Measurements from ENCODE around the gene M1AP. TPM values are rescaled to one million over a fixed set of nuclear protein-coding genes. Genes with fewer than 3 reads are reported as not detected.

Gene M1AP
- total and polyA plus RNA-seq, 9 of the 15 experiments (the other 6 are each of a cell fraction or from before 2014, with no cell fraction given), result 0.06 to 0.33 (median 0.11) TPM; not detected in 4

- Histone ChIP-seq H4K20me1 (replicated peaks; ENCODE audit: control insufficient read depth, insufficient read depth, low read length) (peaks cover 5% of the 10 kb centered on the region; the same call in 1 of the 2 replicates), H3K27me3 (ENCODE audit: control insufficient read depth in 2 of 2, insufficient read depth in 2 of 2, low read length in 2 of 2) (no peaks in the 10 kb centered on the region), H3K79me2 (ENCODE audit: control insufficient read depth, insufficient read depth, low read length) (peaks cover 33% of the 10 kb centered on the region), H3K4me1 (replicated peaks in 1 of 2; ENCODE audit: control insufficient read depth in 2 of 2, insufficient read depth in 2 of 2, low read length in 2 of 2) (peaks cover 9 to 16% of the 10 kb centered on the region in 2 experiments), H3K27ac (ENCODE audit: extremely low read depth, low read depth, low read length) (no peak overlapping the region), H3K4me2 (ENCODE audit: insufficient read depth, low read length) (no peak overlapping the region), H3K36me3 (ENCODE audit: control insufficient read depth, insufficient read depth, low read length) (peaks cover 35% of the 10 kb centered on the region), H3K9ac (ENCODE audit: insufficient read depth in 1 of 2, low read depth in 2 of 2, low read length in 2 of 2) (no peak overlapping the region), H3K4me3 (no peak overlapping the region), H3K9me3 (replicated peaks; ENCODE audit: control insufficient read depth, insufficient read depth, low read depth, low read length) (no peaks in the 10 kb centered on the region), H2AFZ (ENCODE audit: low read depth, low read length) (no peak overlapping the region), H3K9me1 (ENCODE audit: control insufficient read depth, insufficient read depth, low read length) (no peaks in the 10 kb centered on the region)
- no peak for DNase-seq (ENCODE audit: extremely low read depth in 1 of 4, low spot score in 3 of 4)
- FAIRE-seq, result no peak
- BruUV-seq (replicated peaks), result no TSS peak
- intact Hi-C loops (cut with micrococcal nuclease) (no loop called here), in situ Hi-C loops (cut with MboI) (no loop called here)
- TF ChIP-seq HDGF (IDR thresholded peaks at IDR 0.05) (no peak), POLR2G (IDR thresholded peaks at IDR 0.05; ENCODE audit: low read depth, low read length) (peak; percentile 52; the same call in 1 of the 2 replicates), RBFOX2 (IDR thresholded peaks at IDR 0.05; ENCODE audit: low read depth, low read length) (peak; percentile 56), ZNF445 (CRISPR knock-in tag; IDR thresholded peaks at IDR 0.05; ENCODE audit: low read depth) (no peak)
- ChIA-PET CTCF (ENCODE audit: low intra/inter-chr PET ratio) (no interaction called here), POLR2A (no interaction called here)
- ATAC-seq, result no peak
- whole genome bisulfite sequencing (ENCODE audit: insufficient coverage, low coverage, missing lambda C conversion rate), result 84% methylated on average over 10 of the region's 10 CpGs
Observed at GRCh38 chr2:74524955-74525716, 123.0 kb downstream of the M1AP start.

- H2AFZ ChIP-seq (ENCODE audit: low read depth, low read length), result no peak overlapping the region
- H3K4me1 ChIP-seq (replicated peaks in 1 of 2; ENCODE audit: control insufficient read depth in 2 of 2, insufficient read depth in 2 of 2, low read length in 2 of 2), result peaks cover 9 to 12% of the 10 kb centered on the region in 2 experiments
- peaks cover 35% of the 10 kb centered on the region for H3K36me3 ChIP-seq (ENCODE audit: control insufficient read depth, insufficient read depth, low read length)
- no TSS peak for BruUV-seq (replicated peaks)
- in situ Hi-C loops (cut with MboI) (no loop called here), intact Hi-C loops (cut with micrococcal nuclease) (no loop called here)
- H3K4me2 ChIP-seq (ENCODE audit: insufficient read depth, low read length), result no peak overlapping the region
- ChIA-PET CTCF (ENCODE audit: low intra/inter-chr PET ratio) (no interaction called here), POLR2A (interaction anchor here (1.2 kb wide), 1 partner anchor 13 kb away, joined by 5 read pairs; no protein-coding TSS in a partner anchor)
- no peak overlapping the region for H3K9ac ChIP-seq (ENCODE audit: insufficient read depth in 1 of 2, low read depth in 2 of 2, low read length in 2 of 2)
- peaks cover 2% of the 10 kb centered on the region; the same call in 1 of the 2 replicates for H4K20me1 ChIP-seq (replicated peaks; ENCODE audit: control insufficient read depth, insufficient read depth, low read length)
- no peaks in the 10 kb centered on the region for H3K9me1 ChIP-seq (ENCODE audit: control insufficient read depth, insufficient read depth, low read length)
- ATAC-seq, result no peak
- FAIRE-seq, result no peak
- peaks cover 24% of the 10 kb centered on the region for H3K79me2 ChIP-seq (ENCODE audit: control insufficient read depth, insufficient read depth, low read length)
- H3K9me3 ChIP-seq (replicated peaks; ENCODE audit: control insufficient read depth, insufficient read depth, low read depth, low read length), result no peaks in the 10 kb centered on the region
- 70% methylated on average over 9 of the region's 9 CpGs for WGBS (ENCODE audit: insufficient coverage, low coverage, missing lambda C conversion rate)
- no peak for DNase-seq (ENCODE audit: extremely low read depth in 1 of 4, low spot score in 3 of 4)
- no peaks in the 10 kb centered on the region for H3K27me3 ChIP-seq (ENCODE audit: control insufficient read depth in 2 of 2, insufficient read depth in 2 of 2, low read length in 2 of 2)
- H3K4me3 ChIP-seq, result no peak overlapping the region
- no peak overlapping the region for H3K27ac ChIP-seq (ENCODE audit: extremely low read depth, low read depth, low read length)
- no peak for TF ChIP-seq HOMEZ (CRISPR knock-in tag; IDR thresholded peaks at IDR 0.05)
- no peak for TF ChIP-seq POLR2AphosphoS2 (IDR thresholded peaks at IDR 0.05; ENCODE audit: low read length)
- no peak for TF ChIP-seq ZFPM2 (CRISPR knock-in tag; IDR thresholded peaks at IDR 0.05)
- TF ChIP-seq SAFB2 (IDR thresholded peaks at IDR 0.05; ENCODE audit: borderline replicate concordance, low read depth, low read length, severe bottlenecking), result no peak
- TF ChIP-seq BCL6 (CRISPR knock-in tag; IDR thresholded peaks at IDR 0.05), result no peak
- TF ChIP-seq NFYB (IDR thresholded peaks at IDR 0.05; ENCODE audit: extremely low read depth, insufficient read length), result no peak
- no peak for TF ChIP-seq THRAP3 (IDR thresholded peaks at IDR 0.05; ENCODE audit: borderline replicate concordance)
- no peak for TF ChIP-seq NELFE (IDR thresholded peaks at IDR 0.05; ENCODE audit: insufficient read depth, insufficient read length)
- TF ChIP-seq ZBTB43 (CRISPR knock-in tag; IDR thresholded peaks at IDR 0.05), result no peak
Observed at GRCh38 chr2:74524005-74524404, 124.1 kb downstream of the M1AP start.
